ENCODE results near the gene PSEN1.

Gene PSEN1

GRCh38 chr14:73261075-73261474 lies 124.8 kb downstream of the PSEN1 start:
- no peak for TF ChIP-seq CTCF (IDR thresholded peaks at IDR 0.05; ENCODE audit: low read depth, low read length, missing control alignments)
- DNase-seq (ENCODE audit: extremely low read depth, low read depth) = no peak
- no peak overlapping the region for H3K4me3 ChIP-seq (replicated peaks; ENCODE audit: low read depth, low read length)

GRCh38 chr14:73261520-73262426 lies 125.5 kb downstream of the PSEN1 start:
- no peak for DNase-seq (ENCODE audit: extremely low read depth, low read depth)
- no peak for TF ChIP-seq CTCF (IDR thresholded peaks at IDR 0.05; ENCODE audit: low read depth, low read length, missing control alignments)

GRCh38 chr14:73262427-73263183 lies 126.3 kb downstream of the PSEN1 start:
- TF ChIP-seq CTCF (IDR thresholded peaks at IDR 0.05; ENCODE audit: low read depth, low read length, missing control alignments) = no peak
- no peak overlapping the region for H3K4me3 ChIP-seq (replicated peaks; ENCODE audit: low read depth, low read length)
- no peak for DNase-seq (ENCODE audit: extremely low read depth, low read depth)

More at GRCh38 chr14:73261520-73262426, 125.5 kb downstream of the PSEN1 start:
- H3K4me3 ChIP-seq (replicated peaks; ENCODE audit: low read depth, low read length) = no peak overlapping the region

GRCh38 chr14:73263606-73264005 lies 127.3 kb downstream of the PSEN1 start:
- TF ChIP-seq CTCF (IDR thresholded peaks at IDR 0.05; ENCODE audit: low read depth, low read length, missing control alignments) = no peak

GRCh38 chr14:73264080-73264884 lies 128.0 kb downstream of the PSEN1 start:
- no peak for TF ChIP-seq CTCF (IDR thresholded peaks at IDR 0.05; ENCODE audit: low read depth, low read length, missing control alignments)

More at GRCh38 chr14:73263606-73264005, 127.3 kb downstream of the PSEN1 start:
- DNase-seq (ENCODE audit: extremely low read depth, low read depth) = no peak
- H3K4me3 ChIP-seq (replicated peaks; ENCODE audit: low read depth, low read length) = no peak overlapping the region

More at GRCh38 chr14:73264080-73264884, 128.0 kb downstream of the PSEN1 start:
- no peak for DNase-seq (ENCODE audit: extremely low read depth, low read depth)
- no peak overlapping the region for H3K4me3 ChIP-seq (replicated peaks; ENCODE audit: low read depth, low read length)

Measured in HFF-Myc (cell line).